UCSD-AML1 (cell line): Measurements from ENCODE around the gene TBX15.

Source experiments
- DNase-seq: peaks from one replicate; lab custom pipeline; 2025; ENCODE audit not compliant: unreplicated experiment; lab: John Stamatoyannopoulos, UW

Gene TBX15

GRCh38 chr1:119002028-119002686, 14.0 kb upstream of the TBX15 start:
- DNase-seq: peak; percentile 37

- no peak for DNase-seq
Observed at GRCh38 chr1:119001181-119002027, 13.3 kb upstream of the TBX15 start.

GRCh38 chr1:119000371-119001180, 12.4 kb upstream of the TBX15 start:
- no peak for DNase-seq

GRCh38 chr1:118999348-119000071, 11.4 kb upstream of the TBX15 start:
- no peak for DNase-seq

GRCh38 chr1:118998171-118998570, 10.0 kb upstream of the TBX15 start:
- DNase-seq: no peak

- no peak for DNase-seq
Observed at GRCh38 chr1:118997225-118997624, 9.1 kb upstream of the TBX15 start.

GRCh38 chr1:118995312-118996016, 7.3 kb upstream of the TBX15 start:
- no peak for DNase-seq

GRCh38 chr1:118993700-118994026, 5.5 kb upstream of the TBX15 start:
- no peak for DNase-seq

GRCh38 chr1:118992868-118993699, 4.9 kb upstream of the TBX15 start:
- no peak for DNase-seq

- no peak for DNase-seq
Observed at GRCh38 chr1:118992237-118992825, 4.2 kb upstream of the TBX15 start.

- no peak for DNase-seq
Observed at GRCh38 chr1:118991448-118991847, 3.3 kb upstream of the TBX15 start.

- no peak for DNase-seq
Observed at GRCh38 chr1:118990513-118991152, 2.5 kb upstream of the TBX15 start.

- peak; percentile 59 for DNase-seq
Observed at GRCh38 chr1:118989878-118990378, 1.8 kb upstream of the TBX15 start.

- no peak for DNase-seq
Observed at GRCh38 chr1:118989006-118989815, 1.1 kb upstream of the TBX15 start.

GRCh38 chr1:118987468-118988185, 516 bp downstream of the TBX15 start:
- DNase-seq: no peak

- no peak for DNase-seq
Observed at GRCh38 chr1:118986555-118987467, 1.3 kb downstream of the TBX15 start.
